SK-N-SH (cell line): Measurements from ENCODE around the gene C3orf38. TPM values are rescaled to one million over a fixed set of nuclear protein-coding genes. Genes with fewer than 3 reads are reported as not detected.

Experiments used
- CTCF ChIA-PET: fragments of 300-600, 350-600 bp; formaldehyde crosslinking; extraction: SDS; loops from one replicate; lab custom pipeline; 2021; lab: Yijun Ruan, JAX
- POLR2A ChIA-PET: fragments of 350-600 bp; sonication (Branson Sonifier 250); formaldehyde crosslinking; extraction: SDS; loops from one replicate; lab custom pipeline; 2020; ENCODE audit warnings: antibody characterized with exemption, inconsistent platforms; lab: Yijun Ruan, JAX
- DNase-seq: peaks from one replicate; pipeline ENCODE4 v3.0.0; 2012
- H2AFZ ChIP-seq: fragments of 200-600 bp; sonication (generic); 2 replicates; pipeline ENCODE4 v1.8.1; 2016; ENCODE audit warnings: antibody characterized with exemption, mild to moderate bottlenecking, low read depth
- H3F3A ChIP-seq: fragments of 200-600 bp; sonication (generic); replicated peaks from 2 replicates; pipeline ENCODE3; 2016; ENCODE audit warnings: antibody characterized with exemption, mild to moderate bottlenecking; ENCODE audit not compliant: insufficient read depth
- H3K27ac ChIP-seq, 2 experiments: fragments of 200-500 bp in 1 of 2; fragments of 200-600 bp in 1 of 2; sonication (Bioruptor generic) in 1 of 2; sonication (generic), shearing (Covaris generic) in 1 of 2; 2 replicates each; pipeline versions ENCODE4 v1.5.1 to v1.6.1; 2014 to 2016; ENCODE audit warnings: low read depth in 2 of 2, inconsistent platforms in 1 of 2, low read length in 1 of 2, mild to moderate bottlenecking in 1 of 2, mixed read lengths in 1 of 2
- H3K27me3 ChIP-seq: fragments of 200-600 bp; sonication (generic), shearing (Covaris generic); 2 replicates; pipeline ENCODE4 v1.6.1; 2016; ENCODE audit warnings: mixed run types; ENCODE audit not compliant: insufficient read depth
- H3K36me3 ChIP-seq, 2 experiments: fragments of 200-500 bp in 1 of 2; fragments of 200-600 bp in 1 of 2; sonication (Bioruptor generic) in 1 of 2; sonication (generic) in 1 of 2; replicated peaks in 1 of 2; 2 replicates each; pipeline versions ENCODE3 to v1.5.1; 2014 to 2016; ENCODE audit warnings: low read length in 1 of 2, mild to moderate bottlenecking in 1 of 2; ENCODE audit not compliant: insufficient read depth in 2 of 2, control insufficient read depth in 1 of 2
- H3K4me1 ChIP-seq, 2 experiments: fragments of 200-500 bp in 1 of 2; fragments of 200-600 bp in 1 of 2; sonication (Bioruptor generic) in 1 of 2; sonication (generic), shearing (Covaris generic) in 1 of 2; 2 replicates each; pipeline versions ENCODE4 v1.5.1 to v1.6.1; 2014 to 2016; ENCODE audit warnings: low read depth in 1 of 2, low read length in 1 of 2, mixed run types in 1 of 2; ENCODE audit not compliant: insufficient read depth in 2 of 2, control insufficient read depth in 1 of 2
- H3K4me2 ChIP-seq: fragments of 200-600 bp; sonication (generic), shearing (Covaris generic); 2 replicates; pipeline ENCODE4 v1.6.1; 2017; ENCODE audit warnings: mixed run types
- H3K4me3 ChIP-seq, 2 experiments: fragments of 200-500 bp in 1 of 2; fragments of 200-600 bp in 1 of 2; sonication (Bioruptor generic) in 1 of 2; sonication (generic), shearing (Covaris generic) in 1 of 2; 2 replicates each; pipeline versions ENCODE4 v1.5.1 to v1.8.1; 2014 to 2016; ENCODE audit warnings: low read depth in 2 of 2, inconsistent platforms in 1 of 2, low read length in 1 of 2, mild to moderate bottlenecking in 1 of 2, mixed read lengths in 1 of 2, moderate library complexity in 1 of 2
- H3K79me2 ChIP-seq: fragments of 200-600 bp; sonication (generic); 2 replicates; pipeline ENCODE4 v1.8.1; 2017; ENCODE audit warnings: mild to moderate bottlenecking; ENCODE audit not compliant: insufficient read depth
- H3K9ac ChIP-seq: fragments of 200-600 bp; sonication (generic); 2 replicates; pipeline ENCODE4 v1.6.1; 2017; ENCODE audit warnings: mixed run types
- H3K9me2 ChIP-seq: fragments of 200-600 bp; sonication (generic); 2 replicates; pipeline ENCODE4 v1.6.1; 2017; ENCODE audit warnings: mixed run types
- H3K9me3 ChIP-seq: fragments of 200-600 bp; sonication (generic); 2 replicates; pipeline ENCODE4 v1.6.1; 2017; ENCODE audit warnings: mixed run types, mild to moderate bottlenecking, moderate library complexity
- H4K20me1 ChIP-seq: fragments of 200-600 bp; sonication (generic); 2 replicates; pipeline ENCODE4 v1.6.1; 2017; ENCODE audit warnings: mild to moderate bottlenecking, mixed run types; ENCODE audit not compliant: insufficient read depth
- ELF1 ChIP-seq: IDR thresholded peaks from 2 replicates; pipeline ENCODE4 v1.4.0; 2012
- EP300 ChIP-seq, 2 experiments: IDR thresholded peaks; 2 replicates each; pipeline versions ENCODE4 v1.4.0 to v1.6.1; 2012; ENCODE audit warnings: borderline replicate concordance in 1 of 2, low read depth in 1 of 2, low read length in 1 of 2
- FOXJ3 ChIP-seq: sonication (generic); formaldehyde crosslinking; IDR thresholded peaks from 2 replicates; pipeline ENCODE4 v1.5.1; 2020; ENCODE audit warnings: mild to moderate bottlenecking, missing genetic modification reagents
- GABPA ChIP-seq: IDR thresholded peaks from 2 replicates; pipeline ENCODE4 v1.4.0; 2012; ENCODE audit warnings: low read depth, mild to moderate bottlenecking
- MEF2A ChIP-seq: IDR thresholded peaks from 2 replicates; pipeline ENCODE4 v1.4.0; 2012; ENCODE audit warnings: low read depth, borderline replicate concordance
- MXI1 ChIP-seq: IDR thresholded peaks from 2 replicates; pipeline ENCODE4 v1.6.1; 2012; ENCODE audit warnings: mild to moderate bottlenecking, low read depth, low read length, improper control_type of control experiment
- NRF1 ChIP-seq: IDR thresholded peaks from 2 replicates; pipeline ENCODE4 v1.6.1; 2012; ENCODE audit warnings: low read depth, mild to moderate bottlenecking, low read length
- POLR2AphosphoS5 ChIP-seq: IDR thresholded peaks from 2 replicates; pipeline ENCODE4 v1.6.1; 2012; ENCODE audit warnings: low read depth, low read length
- RAD21 ChIP-seq: IDR thresholded peaks from 2 replicates; pipeline ENCODE4 v1.6.1; 2012; ENCODE audit warnings: mild to moderate bottlenecking, low read length
- RXRA ChIP-seq: IDR thresholded peaks from 2 replicates; pipeline ENCODE4 v1.4.0; 2012; ENCODE audit warnings: low read depth, mild to moderate bottlenecking, borderline replicate concordance
- SIN3A ChIP-seq: IDR thresholded peaks from 2 replicates; pipeline ENCODE4 v1.6.1; 2012; ENCODE audit warnings: low read depth, mild to moderate bottlenecking, low read length, moderate library complexity, borderline replicate concordance
- SMC3 ChIP-seq: IDR thresholded peaks from 2 replicates; pipeline ENCODE4 v1.6.1; 2012; ENCODE audit warnings: low read depth, low read length, improper control_type of control experiment
- TCF12 ChIP-seq: IDR thresholded peaks from 2 replicates; pipeline ENCODE4 v1.4.0; 2012
- USF2 ChIP-seq: fragments of 150-350 bp; IDR thresholded peaks from 2 replicates; pipeline ENCODE4 v1.6.1; 2017; ENCODE audit warnings: antibody characterized with exemption, low read length, low read depth, borderline replicate concordance
- WGBS: methylation state at CpG from one replicate; pipeline ENCODE4 v1.1.6; 2017; ENCODE audit warnings: low lambda C conversion rate; 5-methylcytosine and 5-hydroxymethylcytosine counted together
- polyA plus RNA-seq, 3 experiments: library from polyadenylated mRNA; depleted of rRNA; stranded (reverse); fragments of >200 nt; gene quantifications; 2 replicates each; pipeline ENCODE4 v1.2.3, GENCODE V29; 2012
- TF ChIP-seq, protein P1 (sequence below): IDR thresholded peaks from 2 replicates; pipeline ENCODE4 v1.6.1; 2012; ENCODE audit warnings: mild to moderate bottlenecking, low read depth, low read length, moderate library complexity
- TF ChIP-seq, protein P2 (sequence below): fragments of 200-600 bp; sonication (generic); IDR thresholded peaks from 2 replicates; pipeline ENCODE4 v1.6.1; 2017; ENCODE audit warnings: antibody characterized with exemption, mild to moderate bottlenecking, moderate library complexity
- TF ChIP-seq, protein P3 (sequence below): IDR thresholded peaks from 2 replicates; pipeline ENCODE4 v1.4.0; 2012; ENCODE audit warnings: low read depth
- TF ChIP-seq, protein P4 (sequence below): IDR thresholded peaks from 2 replicates; pipeline ENCODE4; 2012
- TF ChIP-seq, protein P5 (sequence below): IDR thresholded peaks from 2 replicates; pipeline ENCODE4 v1.4.0; 2012; ENCODE audit warnings: low read depth, borderline replicate concordance

C3orf38 gene
- polyA plus RNA-seq, 1 of the 3 experiments (the other 2 are of a cell fraction), result 4.5 TPM

- Histone ChIP-seq H3K4me3 (no peak overlapping the region), H4K20me1 (peaks cover 3% of the 10 kb centered on the region; the same call in 1 of the 2 replicates), H3K27ac (no peak overlapping the region), H3K9me3 (no peaks in the 10 kb centered on the region), H3K4me1 (no peaks in the 10 kb centered on the region; a peak in 1 of 4 replicates), H3F3A (no peaks in the 10 kb centered on the region), H2AFZ (no peak overlapping the region), H3K36me3 (peaks cover 0 to 19% of the 10 kb centered on the region in 2 experiments), H3K4me2 (no peak overlapping the region), H3K9me2 (no peaks in the 10 kb centered on the region), H3K79me2 (peaks cover 39% of the 10 kb centered on the region), H3K9ac (no peak overlapping the region), H3K27me3 (no peaks in the 10 kb centered on the region)
- ChIA-PET CTCF (interaction anchor here (1.0 to 2.3 kb wide), 2 partner anchors 12 to 79 kb away, joined by 3 to 12 read pairs; no protein-coding TSS in a partner anchor), POLR2A (no interaction called here)
- DNase-seq, result no peak
- WGBS, result 96% methylated on average over 1 of the region's 1 CpG
- TF ChIP-seq, protein P1, sequence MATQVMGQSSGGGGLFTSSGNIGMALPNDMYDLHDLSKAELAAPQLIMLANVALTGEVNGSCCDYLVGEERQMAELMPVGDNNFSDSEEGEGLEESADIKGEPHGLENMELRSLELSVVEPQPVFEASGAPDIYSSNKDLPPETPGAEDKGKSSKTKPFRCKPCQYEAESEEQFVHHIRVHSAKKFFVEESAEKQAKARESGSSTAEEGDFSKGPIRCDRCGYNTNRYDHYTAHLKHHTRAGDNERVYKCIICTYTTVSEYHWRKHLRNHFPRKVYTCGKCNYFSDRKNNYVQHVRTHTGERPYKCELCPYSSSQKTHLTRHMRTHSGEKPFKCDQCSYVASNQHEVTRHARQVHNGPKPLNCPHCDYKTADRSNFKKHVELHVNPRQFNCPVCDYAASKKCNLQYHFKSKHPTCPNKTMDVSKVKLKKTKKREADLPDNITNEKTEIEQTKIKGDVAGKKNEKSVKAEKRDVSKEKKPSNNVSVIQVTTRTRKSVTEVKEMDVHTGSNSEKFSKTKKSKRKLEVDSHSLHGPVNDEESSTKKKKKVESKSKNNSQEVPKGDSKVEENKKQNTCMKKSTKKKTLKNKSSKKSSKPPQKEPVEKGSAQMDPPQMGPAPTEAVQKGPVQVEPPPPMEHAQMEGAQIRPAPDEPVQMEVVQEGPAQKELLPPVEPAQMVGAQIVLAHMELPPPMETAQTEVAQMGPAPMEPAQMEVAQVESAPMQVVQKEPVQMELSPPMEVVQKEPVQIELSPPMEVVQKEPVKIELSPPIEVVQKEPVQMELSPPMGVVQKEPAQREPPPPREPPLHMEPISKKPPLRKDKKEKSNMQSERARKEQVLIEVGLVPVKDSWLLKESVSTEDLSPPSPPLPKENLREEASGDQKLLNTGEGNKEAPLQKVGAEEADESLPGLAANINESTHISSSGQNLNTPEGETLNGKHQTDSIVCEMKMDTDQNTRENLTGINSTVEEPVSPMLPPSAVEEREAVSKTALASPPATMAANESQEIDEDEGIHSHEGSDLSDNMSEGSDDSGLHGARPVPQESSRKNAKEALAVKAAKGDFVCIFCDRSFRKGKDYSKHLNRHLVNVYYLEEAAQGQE, result no peak
- TF ChIP-seq, protein P2, sequence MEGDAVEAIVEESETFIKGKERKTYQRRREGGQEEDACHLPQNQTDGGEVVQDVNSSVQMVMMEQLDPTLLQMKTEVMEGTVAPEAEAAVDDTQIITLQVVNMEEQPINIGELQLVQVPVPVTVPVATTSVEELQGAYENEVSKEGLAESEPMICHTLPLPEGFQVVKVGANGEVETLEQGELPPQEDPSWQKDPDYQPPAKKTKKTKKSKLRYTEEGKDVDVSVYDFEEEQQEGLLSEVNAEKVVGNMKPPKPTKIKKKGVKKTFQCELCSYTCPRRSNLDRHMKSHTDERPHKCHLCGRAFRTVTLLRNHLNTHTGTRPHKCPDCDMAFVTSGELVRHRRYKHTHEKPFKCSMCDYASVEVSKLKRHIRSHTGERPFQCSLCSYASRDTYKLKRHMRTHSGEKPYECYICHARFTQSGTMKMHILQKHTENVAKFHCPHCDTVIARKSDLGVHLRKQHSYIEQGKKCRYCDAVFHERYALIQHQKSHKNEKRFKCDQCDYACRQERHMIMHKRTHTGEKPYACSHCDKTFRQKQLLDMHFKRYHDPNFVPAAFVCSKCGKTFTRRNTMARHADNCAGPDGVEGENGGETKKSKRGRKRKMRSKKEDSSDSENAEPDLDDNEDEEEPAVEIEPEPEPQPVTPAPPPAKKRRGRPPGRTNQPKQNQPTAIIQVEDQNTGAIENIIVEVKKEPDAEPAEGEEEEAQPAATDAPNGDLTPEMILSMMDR, result no peak
- no peak for TF ChIP-seq GABPA
- no peak for TF ChIP-seq NRF1
- no peak for TF ChIP-seq SMC3
- TF ChIP-seq SIN3A, result no peak
- TF ChIP-seq, protein P3, sequence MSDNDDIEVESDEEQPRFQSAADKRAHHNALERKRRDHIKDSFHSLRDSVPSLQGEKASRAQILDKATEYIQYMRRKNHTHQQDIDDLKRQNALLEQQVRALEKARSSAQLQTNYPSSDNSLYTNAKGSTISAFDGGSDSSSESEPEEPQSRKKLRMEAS, result no peak
- TF ChIP-seq POLR2AphosphoS5, result no peak
- TF ChIP-seq, protein P4, sequence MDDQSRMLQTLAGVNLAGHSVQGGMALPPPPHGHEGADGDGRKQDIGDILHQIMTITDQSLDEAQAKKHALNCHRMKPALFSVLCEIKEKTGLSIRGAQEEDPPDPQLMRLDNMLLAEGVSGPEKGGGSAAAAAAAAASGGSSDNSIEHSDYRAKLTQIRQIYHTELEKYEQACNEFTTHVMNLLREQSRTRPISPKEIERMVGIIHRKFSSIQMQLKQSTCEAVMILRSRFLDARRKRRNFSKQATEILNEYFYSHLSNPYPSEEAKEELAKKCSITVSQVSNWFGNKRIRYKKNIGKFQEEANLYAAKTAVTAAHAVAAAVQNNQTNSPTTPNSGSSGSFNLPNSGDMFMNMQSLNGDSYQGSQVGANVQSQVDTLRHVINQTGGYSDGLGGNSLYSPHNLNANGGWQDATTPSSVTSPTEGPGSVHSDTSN, result no peak
- no peak for TF ChIP-seq USF2
- TF ChIP-seq MEF2A, result no peak
- no peak for TF ChIP-seq RXRA
- no peak for TF ChIP-seq RAD21
- TF ChIP-seq MXI1, result no peak
- no peak for TF ChIP-seq TCF12
- TF ChIP-seq ELF1, result no peak
- TF ChIP-seq, protein P5, sequence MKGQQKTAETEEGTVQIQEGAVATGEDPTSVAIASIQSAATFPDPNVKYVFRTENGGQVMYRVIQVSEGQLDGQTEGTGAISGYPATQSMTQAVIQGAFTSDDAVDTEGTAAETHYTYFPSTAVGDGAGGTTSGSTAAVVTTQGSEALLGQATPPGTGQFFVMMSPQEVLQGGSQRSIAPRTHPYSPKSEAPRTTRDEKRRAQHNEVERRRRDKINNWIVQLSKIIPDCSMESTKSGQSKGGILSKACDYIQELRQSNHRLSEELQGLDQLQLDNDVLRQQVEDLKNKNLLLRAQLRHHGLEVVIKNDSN, result no peak
- no peak for TF ChIP-seq EP300 (IDR thresholded peaks at IDR 0.05; ENCODE audit: borderline replicate concordance in 1 of 2, low read depth in 1 of 2, low read length in 1 of 2)
- TF ChIP-seq FOXJ3 (CRISPR knock-in tag), result no peak
Observed at GRCh38 chr3:88101142-88101541, 48.6 kb upstream of the C3orf38 start.
